ENCODE measurements around the gene IFNA1.
"Not testable (repeated sequence)": the region's sequence is repeated elsewhere in the genome, so short reads cannot be mapped to it uniquely, and the experiment has no call there.

IFNA1 gene

GRCh38 chr9:21449312-21449711, 9.1 kb downstream of the IFNA1 start:
- not testable (repeated sequence) for DNase-seq (ENCODE audit: low spot score)

- no peak for DNase-seq (ENCODE audit: low spot score)
Observed at GRCh38 chr9:21450733-21451394, 10.6 kb downstream of the IFNA1 start.

GRCh38 chr9:21452681-21453080, 12.4 kb downstream of the IFNA1 start:
- no peak for DNase-seq (ENCODE audit: low spot score)

GRCh38 chr9:21454149-21454548, 13.9 kb downstream of the IFNA1 start:
- DNase-seq (ENCODE audit: low spot score), result no peak

GRCh38 chr9:21455320-21455719, 15.1 kb downstream of the IFNA1 start:
- no peak for DNase-seq (ENCODE audit: low spot score)

- no peak for DNase-seq (ENCODE audit: low spot score)
Observed at GRCh38 chr9:21461377-21461776, 21.1 kb downstream of the IFNA1 start.

- DNase-seq (ENCODE audit: low spot score), result no peak
Observed at GRCh38 chr9:21465138-21465537, 24.9 kb downstream of the IFNA1 start.

- no peak for DNase-seq (ENCODE audit: low spot score)
Observed at GRCh38 chr9:21465859-21466518, 25.8 kb downstream of the IFNA1 start.

- DNase-seq (ENCODE audit: low spot score), result no peak
Observed at GRCh38 chr9:21470126-21470525, 29.9 kb downstream of the IFNA1 start.

GRCh38 chr9:21473236-21473635, 33.0 kb downstream of the IFNA1 start:
- no peak for DNase-seq (ENCODE audit: low spot score)

- DNase-seq (ENCODE audit: low spot score), result no peak
Observed at GRCh38 chr9:21477466-21477865, 37.2 kb downstream of the IFNA1 start.

GRCh38 chr9:21479152-21479702, 39.0 kb downstream of the IFNA1 start:
- DNase-seq (ENCODE audit: low spot score), result no peak

- no peak for DNase-seq (ENCODE audit: low spot score)
Observed at GRCh38 chr9:21481470-21482056, 41.3 kb downstream of the IFNA1 start.

- DNase-seq (ENCODE audit: low spot score), result no peak
Observed at GRCh38 chr9:21482213-21482612, 42.0 kb downstream of the IFNA1 start, which contains the start of gene IFNE. TSS of gene IFNE (minus strand) at chr9:21482313. CDS start at chr9:21481694, 619 bp downstream.

All from hematopoietic multipotent progenitor cell treated with erythropoietin and hydrocortisone succinate and interleukin-3 and kit ligand, for 17 days (in vitro differentiated cells).